ENCODE data around the gene PLCH2.

DNA sequence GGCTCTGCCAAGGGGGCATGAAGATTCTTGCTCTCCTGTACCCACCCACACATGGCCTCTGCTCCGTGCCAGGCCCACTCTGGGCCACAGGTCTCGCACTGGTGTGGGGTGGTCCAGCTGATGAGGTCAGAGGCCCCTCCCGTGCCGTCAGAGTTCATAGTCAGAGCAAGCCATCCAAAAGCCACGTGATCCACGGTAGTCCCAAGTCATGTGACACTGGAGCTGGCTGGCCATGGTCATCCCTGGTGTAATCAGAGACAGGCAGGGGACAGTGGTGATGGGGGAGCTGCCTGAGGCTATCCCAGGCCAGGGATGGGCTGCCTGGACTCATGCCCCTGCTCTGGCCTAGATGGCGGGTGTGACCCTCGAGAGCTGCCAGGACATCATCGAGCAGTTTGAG lies 10.5 kb downstream of the PLCH2 start:
- TF ChIP-seq, protein P1, sequence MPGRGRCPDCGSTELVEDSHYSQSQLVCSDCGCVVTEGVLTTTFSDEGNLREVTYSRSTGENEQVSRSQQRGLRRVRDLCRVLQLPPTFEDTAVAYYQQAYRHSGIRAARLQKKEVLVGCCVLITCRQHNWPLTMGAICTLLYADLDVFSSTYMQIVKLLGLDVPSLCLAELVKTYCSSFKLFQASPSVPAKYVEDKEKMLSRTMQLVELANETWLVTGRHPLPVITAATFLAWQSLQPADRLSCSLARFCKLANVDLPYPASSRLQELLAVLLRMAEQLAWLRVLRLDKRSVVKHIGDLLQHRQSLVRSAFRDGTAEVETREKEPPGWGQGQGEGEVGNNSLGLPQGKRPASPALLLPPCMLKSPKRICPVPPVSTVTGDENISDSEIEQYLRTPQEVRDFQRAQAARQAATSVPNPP (IDR thresholded peaks at IDR 0.05; ENCODE audit: borderline replicate concordance, insufficient read depth, insufficient read length) = no peak
- TF ChIP-seq TEAD4 (IDR thresholded peaks at IDR 0.05; ENCODE audit: low read length) (no peak), TEAD4 (CRISPR knock-in tag; IDR thresholded peaks at IDR 0.05; ENCODE audit: borderline replicate concordance) (no peak), HNRNPH1 (optimal IDR thresholded peaks at IDR 0.05; ENCODE audit: low read depth, low read length) (no peak), ETV6 (IDR thresholded peaks at IDR 0.05; ENCODE audit: borderline replicate concordance in 1 of 2, low read depth in 2 of 2, low read length in 1 of 2) (no peak), ETV6 (CRISPR knock-in tag; IDR thresholded peaks at IDR 0.05; ENCODE audit: borderline replicate concordance) (no peak), POLR2A (conservative IDR thresholded peaks at IDR 0.05) (no peak), HNRNPK (IDR thresholded peaks at IDR 0.05; ENCODE audit: low read depth, low read length, poor library complexity, severe bottlenecking) (no peak), SRF (CRISPR knock-in tag; IDR thresholded peaks at IDR 0.05) (no peak), TBL1XR1 (IDR thresholded peaks at IDR 0.05; ENCODE audit: low read length in 2 of 2) (no peak), BHLHE40 (IDR thresholded peaks at IDR 0.05; ENCODE audit: low read length) (no peak), POLR2AphosphoS5 (IDR thresholded peaks at IDR 0.05; ENCODE audit: control insufficient read depth, insufficient read depth, low read depth, low read length) (no peak)
- TF ChIP-seq, protein P2, sequence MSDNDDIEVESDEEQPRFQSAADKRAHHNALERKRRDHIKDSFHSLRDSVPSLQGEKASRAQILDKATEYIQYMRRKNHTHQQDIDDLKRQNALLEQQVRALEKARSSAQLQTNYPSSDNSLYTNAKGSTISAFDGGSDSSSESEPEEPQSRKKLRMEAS (CRISPR knock-in tag; IDR thresholded peaks at IDR 0.05) = no peak
- TF ChIP-seq, protein P3, sequence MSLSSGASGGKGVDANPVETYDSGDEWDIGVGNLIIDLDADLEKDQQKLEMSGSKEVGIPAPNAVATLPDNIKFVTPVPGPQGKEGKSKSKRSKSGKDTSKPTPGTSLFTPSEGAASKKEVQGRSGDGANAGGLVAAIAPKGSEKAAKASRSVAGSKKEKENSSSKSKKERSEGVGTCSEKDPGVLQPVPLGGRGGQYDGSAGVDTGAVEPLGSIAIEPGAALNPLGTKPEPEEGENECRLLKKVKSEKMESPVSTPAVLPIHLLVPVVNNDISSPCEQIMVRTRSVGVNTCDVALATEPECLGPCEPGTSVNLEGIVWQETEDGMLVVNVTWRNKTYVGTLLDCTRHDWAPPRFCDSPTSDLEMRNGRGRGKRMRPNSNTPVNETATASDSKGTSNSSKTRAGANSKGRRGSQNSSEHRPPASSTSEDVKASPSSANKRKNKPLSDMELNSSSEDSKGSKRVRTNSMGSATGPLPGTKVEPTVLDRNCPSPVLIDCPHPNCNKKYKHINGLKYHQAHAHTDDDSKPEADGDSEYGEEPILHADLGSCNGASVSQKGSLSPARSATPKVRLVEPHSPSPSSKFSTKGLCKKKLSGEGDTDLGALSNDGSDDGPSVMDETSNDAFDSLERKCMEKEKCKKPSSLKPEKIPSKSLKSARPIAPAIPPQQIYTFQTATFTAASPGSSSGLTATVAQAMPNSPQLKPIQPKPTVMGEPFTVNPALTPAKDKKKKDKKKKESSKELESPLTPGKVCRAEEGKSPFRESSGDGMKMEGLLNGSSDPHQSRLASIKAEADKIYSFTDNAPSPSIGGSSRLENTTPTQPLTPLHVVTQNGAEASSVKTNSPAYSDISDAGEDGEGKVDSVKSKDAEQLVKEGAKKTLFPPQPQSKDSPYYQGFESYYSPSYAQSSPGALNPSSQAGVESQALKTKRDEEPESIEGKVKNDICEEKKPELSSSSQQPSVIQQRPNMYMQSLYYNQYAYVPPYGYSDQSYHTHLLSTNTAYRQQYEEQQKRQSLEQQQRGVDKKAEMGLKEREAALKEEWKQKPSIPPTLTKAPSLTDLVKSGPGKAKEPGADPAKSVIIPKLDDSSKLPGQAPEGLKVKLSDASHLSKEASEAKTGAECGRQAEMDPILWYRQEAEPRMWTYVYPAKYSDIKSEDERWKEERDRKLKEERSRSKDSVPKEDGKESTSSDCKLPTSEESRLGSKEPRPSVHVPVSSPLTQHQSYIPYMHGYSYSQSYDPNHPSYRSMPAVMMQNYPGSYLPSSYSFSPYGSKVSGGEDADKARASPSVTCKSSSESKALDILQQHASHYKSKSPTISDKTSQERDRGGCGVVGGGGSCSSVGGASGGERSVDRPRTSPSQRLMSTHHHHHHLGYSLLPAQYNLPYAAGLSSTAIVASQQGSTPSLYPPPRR (CRISPR knock-in tag; IDR thresholded peaks at IDR 0.05; ENCODE audit: borderline replicate concordance) = no peak
- TF ChIP-seq, protein P4, sequence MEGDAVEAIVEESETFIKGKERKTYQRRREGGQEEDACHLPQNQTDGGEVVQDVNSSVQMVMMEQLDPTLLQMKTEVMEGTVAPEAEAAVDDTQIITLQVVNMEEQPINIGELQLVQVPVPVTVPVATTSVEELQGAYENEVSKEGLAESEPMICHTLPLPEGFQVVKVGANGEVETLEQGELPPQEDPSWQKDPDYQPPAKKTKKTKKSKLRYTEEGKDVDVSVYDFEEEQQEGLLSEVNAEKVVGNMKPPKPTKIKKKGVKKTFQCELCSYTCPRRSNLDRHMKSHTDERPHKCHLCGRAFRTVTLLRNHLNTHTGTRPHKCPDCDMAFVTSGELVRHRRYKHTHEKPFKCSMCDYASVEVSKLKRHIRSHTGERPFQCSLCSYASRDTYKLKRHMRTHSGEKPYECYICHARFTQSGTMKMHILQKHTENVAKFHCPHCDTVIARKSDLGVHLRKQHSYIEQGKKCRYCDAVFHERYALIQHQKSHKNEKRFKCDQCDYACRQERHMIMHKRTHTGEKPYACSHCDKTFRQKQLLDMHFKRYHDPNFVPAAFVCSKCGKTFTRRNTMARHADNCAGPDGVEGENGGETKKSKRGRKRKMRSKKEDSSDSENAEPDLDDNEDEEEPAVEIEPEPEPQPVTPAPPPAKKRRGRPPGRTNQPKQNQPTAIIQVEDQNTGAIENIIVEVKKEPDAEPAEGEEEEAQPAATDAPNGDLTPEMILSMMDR (IDR thresholded peaks at IDR 0.05 in 2 of 3, conservative IDR thresholded peaks at IDR 0.05 in 1 of 3; ENCODE audit: insufficient read depth in 2 of 3, low read depth in 1 of 3, low read length in 3 of 3) = no peak
